Progenitor cell of endocrine pancreas (in vitro differentiated cells): ENCODE measurements around the gene IRGQ. TPM values are rescaled to one million over a fixed set of nuclear protein-coding genes. Genes with fewer than 3 reads are reported as not detected.

Source experiments
- DNase-seq: peaks from one replicate; pipeline ENCODE4 v3.0.0; 2021; ENCODE audit warnings: low spot score; ENCODE audit not compliant: unreplicated experiment
- H3K27ac Mint-ChIP-seq: 2 replicates; pipeline ENCODE4 v1.8.0; 2021; ENCODE audit warnings: mild to moderate bottlenecking, moderate library complexity, mixed read lengths
- H3K27me3 Mint-ChIP-seq: 2 replicates; pipeline ENCODE4 v1.8.0; 2021; ENCODE audit warnings: mixed read lengths
- H3K36me3 Mint-ChIP-seq: 2 replicates; pipeline ENCODE4 v1.8.0; 2022; ENCODE audit warnings: mixed read lengths; ENCODE audit not compliant: insufficient read depth
- H3K4me1 Mint-ChIP-seq: 2 replicates; pipeline ENCODE4 v1.8.0; 2021; ENCODE audit warnings: low read depth, mixed read lengths
- H3K4me3 Mint-ChIP-seq: 2 replicates; pipeline ENCODE4 v1.8.0; 2021; ENCODE audit warnings: low read depth, mild to moderate bottlenecking, moderate library complexity, mixed read lengths
- H3K9me3 Mint-ChIP-seq: 2 replicates; pipeline ENCODE4 v1.8.0; 2021; ENCODE audit warnings: low read depth, mixed read lengths
- total RNA-seq: library from RNA; stranded (reverse); gene quantifications from 2 replicates; pipeline ENCODE4 v1.2.1, GENCODE V29; 2021
- TF ChIP-seq, protein P1 (sequence below): fragments of 200-600 bp; sonication (generic); IDR thresholded peaks from one replicate; pipeline ENCODE4 v1.5.0; 2021; ENCODE audit warnings: antibody characterized with exemption, mild to moderate bottlenecking; ENCODE audit not compliant: unreplicated experiment

IRGQ gene
- total RNA-seq, 1 donor from 2014 or later = 63.6 TPM

DNA sequence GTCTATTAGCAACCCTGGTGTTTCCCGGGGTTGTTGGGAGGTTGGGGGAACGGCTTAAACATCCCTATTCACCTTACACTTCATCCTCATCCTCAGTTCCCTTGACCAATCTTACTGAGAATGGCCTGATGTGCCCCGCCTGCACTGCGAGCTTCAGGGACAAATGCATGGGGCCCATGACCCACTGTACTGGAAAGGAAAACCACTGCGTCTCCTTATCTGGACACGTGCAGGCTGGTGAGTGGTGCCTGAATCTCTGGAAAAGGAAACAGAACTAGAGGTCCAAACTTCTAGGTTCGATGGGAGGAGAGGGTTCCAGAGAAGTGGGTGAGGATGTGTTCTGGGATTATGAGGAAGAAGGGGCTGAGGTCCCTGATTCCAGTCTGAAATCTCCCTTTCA, 14.5 kb downstream of the IRGQ start:
- Mint-ChIP-seq H3K9me3 (no peaks in the 10 kb centered on the region), H3K4me1 (peaks cover 19% of the 10 kb centered on the region), H3K27ac (peak overlapping the region; percentile 64), H3K27me3 (no peaks in the 10 kb centered on the region), H3K4me3 (peak overlapping the region; percentile 81), H3K36me3 (peaks cover 8% of the 10 kb centered on the region)
- TF ChIP-seq, protein P1, sequence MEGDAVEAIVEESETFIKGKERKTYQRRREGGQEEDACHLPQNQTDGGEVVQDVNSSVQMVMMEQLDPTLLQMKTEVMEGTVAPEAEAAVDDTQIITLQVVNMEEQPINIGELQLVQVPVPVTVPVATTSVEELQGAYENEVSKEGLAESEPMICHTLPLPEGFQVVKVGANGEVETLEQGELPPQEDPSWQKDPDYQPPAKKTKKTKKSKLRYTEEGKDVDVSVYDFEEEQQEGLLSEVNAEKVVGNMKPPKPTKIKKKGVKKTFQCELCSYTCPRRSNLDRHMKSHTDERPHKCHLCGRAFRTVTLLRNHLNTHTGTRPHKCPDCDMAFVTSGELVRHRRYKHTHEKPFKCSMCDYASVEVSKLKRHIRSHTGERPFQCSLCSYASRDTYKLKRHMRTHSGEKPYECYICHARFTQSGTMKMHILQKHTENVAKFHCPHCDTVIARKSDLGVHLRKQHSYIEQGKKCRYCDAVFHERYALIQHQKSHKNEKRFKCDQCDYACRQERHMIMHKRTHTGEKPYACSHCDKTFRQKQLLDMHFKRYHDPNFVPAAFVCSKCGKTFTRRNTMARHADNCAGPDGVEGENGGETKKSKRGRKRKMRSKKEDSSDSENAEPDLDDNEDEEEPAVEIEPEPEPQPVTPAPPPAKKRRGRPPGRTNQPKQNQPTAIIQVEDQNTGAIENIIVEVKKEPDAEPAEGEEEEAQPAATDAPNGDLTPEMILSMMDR = no peak
- no peak for DNase-seq

DNA sequence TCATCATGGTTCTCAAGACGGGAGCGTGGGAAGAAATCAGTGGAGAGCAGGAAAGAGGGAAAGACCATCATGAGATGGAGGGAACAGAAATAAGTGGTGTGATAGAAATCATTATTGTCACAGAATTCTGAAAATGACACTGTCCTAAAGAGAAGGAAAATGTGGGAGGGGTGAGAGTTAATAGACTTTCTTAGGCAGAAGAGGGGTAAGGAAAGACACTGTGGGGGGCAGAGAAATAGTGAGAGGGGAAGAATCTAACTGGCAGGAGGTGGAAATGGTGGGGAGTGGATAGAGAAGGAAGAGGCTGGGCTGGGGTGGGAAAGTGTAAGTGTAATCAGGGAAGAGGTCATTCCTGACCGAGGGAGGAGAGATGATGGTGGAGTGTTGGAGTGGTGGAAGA, 17.1 kb downstream of the IRGQ start:
- H3K27ac Mint-ChIP-seq = peak overlapping the region; percentile 43
- no peak for DNase-seq
- no peaks in the 10 kb centered on the region for H3K27me3 Mint-ChIP-seq
- H3K36me3 Mint-ChIP-seq = no peaks in the 10 kb centered on the region
- TF ChIP-seq, protein P1 = no peak
- H3K4me1 Mint-ChIP-seq = peaks cover 22% of the 10 kb centered on the region
- peak overlapping the region; percentile 81 for H3K4me3 Mint-ChIP-seq
- no peaks in the 10 kb centered on the region for H3K9me3 Mint-ChIP-seq

DNA sequence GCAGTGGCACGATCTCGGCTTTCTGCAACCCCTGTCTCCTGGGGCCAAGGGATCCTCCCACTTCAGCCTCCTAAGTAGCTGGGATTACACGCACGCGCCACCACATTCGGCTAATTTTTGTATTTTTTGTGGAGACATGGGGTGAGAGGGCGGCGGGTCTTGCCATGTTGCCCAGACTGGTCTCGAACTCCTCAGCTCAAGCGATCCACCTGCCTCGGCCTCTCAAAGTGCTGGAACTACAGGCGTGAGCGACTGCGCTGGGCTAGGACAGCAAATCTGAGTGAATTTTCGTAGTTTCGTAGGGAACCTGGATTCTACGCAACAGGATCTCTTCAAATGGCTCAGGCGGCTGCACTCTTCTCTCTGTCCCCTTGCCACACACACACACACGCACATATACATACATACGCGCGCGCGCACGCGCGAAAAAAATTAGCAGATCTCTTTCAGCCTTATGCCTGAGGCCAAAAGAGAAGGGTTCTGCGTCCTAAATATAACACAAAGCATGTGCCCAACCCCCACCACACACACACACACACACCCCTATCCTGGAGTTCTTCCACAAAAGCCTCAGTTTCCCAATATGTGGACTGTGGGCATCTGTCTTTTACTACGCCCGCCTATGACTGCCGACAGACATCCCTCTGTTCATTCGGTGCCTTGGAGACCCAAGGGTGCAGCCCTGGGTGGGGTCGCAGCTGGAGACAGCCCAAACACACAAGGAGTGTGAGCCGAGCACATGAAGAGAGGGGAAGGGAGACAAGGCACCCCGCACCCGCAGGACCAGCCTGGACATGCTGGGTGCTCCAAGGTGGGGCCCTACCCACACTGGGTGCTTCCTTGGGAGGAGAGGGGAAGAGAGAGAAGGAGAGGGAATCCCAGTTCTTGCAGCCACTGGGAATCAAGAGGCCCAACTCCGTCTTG, 19.7 kb downstream of the IRGQ start:
- Mint-ChIP-seq H3K4me3 (peak overlapping the region; percentile 48), H3K27ac (peak overlapping the region; percentile 92), H3K4me1 (peaks cover 26% of the 10 kb centered on the region), H3K36me3 (peaks cover 5% of the 10 kb centered on the region), H3K9me3 (no peaks in the 10 kb centered on the region), H3K27me3 (no peaks in the 10 kb centered on the region)
- TF ChIP-seq, protein P1 = no peak
- no peak for DNase-seq

DNA sequence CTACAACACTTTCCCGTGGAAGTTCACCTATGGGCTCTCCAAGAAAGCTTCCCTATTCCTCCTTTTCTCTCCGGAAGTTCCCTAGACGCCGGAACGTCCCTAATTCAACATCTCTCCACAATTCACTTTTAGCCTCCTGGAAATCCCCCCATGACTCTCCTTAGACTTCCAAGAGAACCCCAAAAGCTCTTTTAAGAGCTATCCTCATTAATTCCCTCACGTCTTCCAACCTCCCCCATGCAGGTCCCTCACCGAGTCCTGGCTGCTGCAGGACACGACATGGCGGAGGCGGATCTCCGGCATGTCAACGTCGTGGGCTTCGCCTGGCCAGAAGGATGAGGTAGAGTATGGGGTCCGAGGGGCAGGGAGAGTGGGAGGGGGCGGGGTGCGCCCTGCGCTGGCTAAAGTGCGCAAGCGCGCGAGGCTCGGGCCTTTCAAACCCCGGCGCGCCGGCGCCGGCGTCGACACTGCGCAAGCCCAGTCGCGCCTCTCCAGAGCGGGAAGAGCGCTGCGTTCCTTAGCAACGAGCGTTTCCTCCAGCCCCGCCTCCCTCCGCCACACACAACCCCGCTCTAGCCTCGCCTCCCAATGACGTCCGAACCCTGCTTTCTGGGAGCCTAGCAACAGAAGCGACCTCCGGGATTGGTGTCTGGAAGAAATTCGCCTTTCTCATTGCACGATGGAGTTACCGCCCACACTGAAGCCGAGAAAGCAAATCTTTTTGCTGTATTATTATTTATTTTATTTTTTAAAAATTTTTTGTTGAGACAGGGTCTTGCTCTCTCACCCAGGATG, 20.6 kb downstream of the IRGQ start, which contains the start of the genes PINLYP and XRCC1:
PINLYP (plus strand) TSS at position 646 of the 795 bp plus-strand sequence. CDS start 1,391 bp downstream, outside the sequence.
XRCC1 (minus strand) TSS at position 372 of the 795 bp plus-strand sequence; CDS start at position 303, 69 bp downstream.
- peak; percentile 90 for DNase-seq
- Mint-ChIP-seq H3K27ac (peak within 1 kb of the TSS; percentile 96), H3K27me3 (no peaks in the 10 kb centered on the region), H3K9me3 (no peaks in the 10 kb centered on the region), H3K4me1 (peaks cover 28% of the 10 kb centered on the region), H3K4me3 (peak within 1 kb of the TSS; percentile 91), H3K36me3 (peaks cover 5% of the 10 kb centered on the region)
- TF ChIP-seq, protein P1 = no peak
